Hematopoietic multipotent progenitor cell treated with erythropoietin and hydrocortisone succinate and interleukin-3 and kit ligand, for 4 days (in vitro differentiated cells): Measurements from ENCODE around the gene PKMYT1.
"Not testable (repeated sequence)": the region's sequence is repeated elsewhere in the genome, so short reads cannot be mapped to it uniquely, and the experiment has no call there.

ENCODE experiments used
- DNase-seq: peaks from one replicate; pipeline ENCODE4 v3.0.0-alpha.2; 2015

The PKMYT1 gene

GRCh38 chr16:2955779-2956578, 24.3 kb downstream of the PKMYT1 start:
- DNase-seq, result peak; percentile 59

- no peak for DNase-seq
Observed at GRCh38 chr16:2955438-2955778, 24.8 kb downstream of the PKMYT1 start.

GRCh38 chr16:2954656-2955381, 25.4 kb downstream of the PKMYT1 start:
- no peak for DNase-seq

GRCh38 chr16:2953706-2954627, 26.3 kb downstream of the PKMYT1 start:
- DNase-seq, result no peak

GRCh38 chr16:2952679-2953078, 27.6 kb downstream of the PKMYT1 start:
- no peak for DNase-seq

- DNase-seq, result no peak
Observed at GRCh38 chr16:2950773-2951172, 29.5 kb downstream of the PKMYT1 start.

- no peak for DNase-seq
Observed at GRCh38 chr16:2950353-2950724, 29.9 kb downstream of the PKMYT1 start.

- no peak for DNase-seq
Observed at GRCh38 chr16:2949705-2950352, 30.4 kb downstream of the PKMYT1 start.

GRCh38 chr16:2948807-2949704, 31.2 kb downstream of the PKMYT1 start:
- no peak for DNase-seq

- no peak for DNase-seq
Observed at GRCh38 chr16:2946649-2947048, 33.6 kb downstream of the PKMYT1 start.

GRCh38 chr16:2943716-2944115, 36.5 kb downstream of the PKMYT1 start:
- not testable (repeated sequence) for DNase-seq

GRCh38 chr16:2942045-2942444, 38.2 kb downstream of the PKMYT1 start:
- no peak for DNase-seq

- no peak for DNase-seq
Observed at GRCh38 chr16:2939968-2940367, 40.3 kb downstream of the PKMYT1 start.

GRCh38 chr16:2938206-2938605, 42.0 kb downstream of the PKMYT1 start:
- no peak for DNase-seq

- no peak for DNase-seq
Observed at GRCh38 chr16:2937170-2937569, 43.1 kb downstream of the PKMYT1 start.

- DNase-seq, result no peak
Observed at GRCh38 chr16:2936436-2937011, 43.7 kb downstream of the PKMYT1 start.

- DNase-seq, result no peak
Observed at GRCh38 chr16:2934450-2934849, 45.8 kb downstream of the PKMYT1 start.

GRCh38 chr16:2933701-2934100, 46.5 kb downstream of the PKMYT1 start:
- DNase-seq, result no peak

- no peak for DNase-seq
Observed at GRCh38 chr16:2933136-2933535, 47.1 kb downstream of the PKMYT1 start.

GRCh38 chr16:2931231-2931914, 48.9 kb downstream of the PKMYT1 start:
- not testable (repeated sequence) for DNase-seq

- DNase-seq, result no peak
Observed at GRCh38 chr16:2930236-2930635, 50.0 kb downstream of the PKMYT1 start.
